NOMO-1 treated with dmso at 0.1 percent for 144 hours (cell line): ENCODE data around the gene HMCN1.
"Not testable (repeated sequence)": the region's sequence is repeated elsewhere in the genome, so short reads cannot be mapped to it uniquely, and the experiment has no call there.

Experiments used
- DNase-seq: peaks from one replicate; lab custom pipeline; 2025; ENCODE audit not compliant: unreplicated experiment; lab: John Stamatoyannopoulos, UW

HMCN1 gene

DNA sequence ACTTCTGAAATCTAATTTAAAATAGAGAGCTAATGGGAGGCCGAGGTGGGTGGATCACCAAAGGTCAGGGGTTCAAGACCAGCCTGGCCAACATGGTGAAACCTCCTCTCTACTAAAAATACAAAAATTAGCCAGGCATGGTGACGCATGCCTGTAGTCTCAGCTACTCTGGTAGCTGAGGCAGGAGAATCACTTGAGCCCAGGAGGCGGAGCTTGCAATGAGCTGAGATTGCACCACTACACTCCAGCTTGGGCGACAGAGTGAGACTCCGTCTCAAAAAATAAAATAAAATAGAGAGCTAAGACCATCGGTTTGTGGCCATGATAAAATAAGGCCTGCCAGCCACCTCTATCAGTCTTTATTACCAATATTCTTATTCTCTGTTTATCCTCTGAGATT is 452.1 kb downstream of the HMCN1 start:
- not testable (repeated sequence) for DNase-seq

DNA sequence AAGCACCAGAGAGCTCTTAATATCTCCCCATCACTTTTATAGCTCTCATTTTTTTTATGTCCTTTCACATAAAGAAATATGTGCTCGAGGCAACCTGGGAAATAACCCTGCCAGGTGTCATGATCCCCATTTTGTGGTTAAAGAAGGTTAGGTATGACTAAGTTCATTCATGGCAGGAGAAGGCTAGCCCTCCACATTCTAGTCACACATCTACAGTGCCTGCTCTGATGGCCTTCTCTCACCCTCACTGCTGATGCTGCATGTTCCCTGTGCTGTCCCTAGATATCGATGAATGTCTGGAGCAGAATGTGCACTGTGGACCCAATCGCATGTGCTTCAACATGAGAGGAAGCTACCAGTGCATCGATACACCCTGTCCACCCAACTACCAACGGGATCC is 453.4 kb downstream of the HMCN1 start:
- no peak for DNase-seq

DNA sequence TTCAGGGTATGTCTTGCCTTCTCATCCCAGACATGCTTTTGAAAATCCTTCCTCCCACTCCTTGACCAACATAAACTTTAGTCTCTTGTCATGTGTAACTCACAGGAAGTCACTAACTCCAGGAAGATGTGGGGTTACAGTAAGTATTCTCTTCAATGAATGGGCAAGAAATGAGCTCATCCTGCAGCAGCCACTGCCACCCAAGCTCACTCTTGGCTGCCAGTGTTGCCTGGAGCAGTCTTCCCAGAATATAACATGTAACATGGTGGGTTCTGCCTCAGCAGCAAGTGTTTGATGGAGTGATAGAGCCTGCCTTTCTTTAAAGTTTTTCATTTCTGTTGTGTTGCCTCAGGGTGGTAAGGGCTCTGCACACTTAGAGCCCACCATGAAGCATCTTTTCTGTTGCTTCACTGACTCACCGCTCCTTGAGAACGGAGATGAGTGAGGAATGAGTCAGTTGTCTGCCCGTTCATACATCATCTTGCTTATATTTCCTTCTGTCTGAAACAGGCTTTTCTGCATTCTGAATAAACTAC is 453.9 kb downstream of the HMCN1 start:
- no peak for DNase-seq

DNA sequence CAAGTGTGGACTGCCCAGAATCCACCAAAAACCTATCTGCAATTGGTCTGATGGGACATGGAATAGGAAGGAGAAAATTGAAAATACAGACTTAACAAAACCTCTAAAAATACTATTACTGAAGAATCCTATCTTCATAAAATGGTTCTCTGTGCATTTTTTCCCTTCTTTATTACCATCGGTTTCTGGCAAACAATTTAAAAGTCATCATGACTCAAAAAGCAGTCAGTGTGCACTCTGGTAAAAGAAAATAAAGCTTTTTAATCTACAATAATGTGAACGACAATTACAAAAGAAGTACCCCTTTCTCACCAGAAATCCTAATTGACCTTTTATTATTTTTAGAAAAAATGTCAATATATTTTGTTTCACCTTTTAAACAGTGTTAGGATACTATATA is 454.5 kb downstream of the HMCN1 start:
- no peak for DNase-seq

DNA sequence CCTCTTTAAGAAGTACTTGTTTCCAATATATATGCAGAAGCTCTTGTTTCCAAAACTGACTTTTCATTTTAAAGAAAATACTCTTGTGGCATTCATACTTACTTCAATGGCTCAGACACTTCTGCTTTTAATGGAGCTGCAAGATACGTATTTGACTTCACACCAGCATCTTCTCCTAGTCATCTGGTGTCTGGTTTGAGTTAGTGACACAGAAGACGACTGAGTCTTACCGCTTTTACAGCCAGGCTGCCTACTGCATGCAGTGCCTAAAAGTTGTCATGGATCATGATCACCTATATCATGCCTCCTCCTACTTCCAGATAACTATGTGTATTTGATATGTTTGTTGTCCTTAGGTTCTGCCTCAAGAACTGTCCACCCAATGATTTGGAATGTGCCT is 455.0 kb downstream of the HMCN1 start:
- no peak for DNase-seq

DNA sequence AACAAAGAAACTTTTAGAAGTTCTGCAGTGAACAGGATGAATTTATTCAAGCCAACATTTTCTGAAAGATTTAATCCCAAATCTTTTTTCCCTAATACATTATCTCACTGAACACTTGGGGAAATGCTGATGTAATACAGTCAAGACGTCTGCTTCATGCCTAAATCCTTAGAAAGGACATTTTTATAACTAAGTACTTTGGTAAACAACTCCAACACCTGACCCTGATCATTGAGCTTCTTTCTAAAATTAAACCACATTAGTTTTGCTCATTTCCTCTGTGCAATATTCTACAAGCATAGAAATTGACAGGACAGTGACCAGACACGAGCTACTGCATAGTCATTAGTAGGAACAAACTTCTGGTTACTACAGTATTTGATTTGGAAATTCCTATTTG is 457.3 kb downstream of the HMCN1 start:
- no peak for DNase-seq

DNA sequence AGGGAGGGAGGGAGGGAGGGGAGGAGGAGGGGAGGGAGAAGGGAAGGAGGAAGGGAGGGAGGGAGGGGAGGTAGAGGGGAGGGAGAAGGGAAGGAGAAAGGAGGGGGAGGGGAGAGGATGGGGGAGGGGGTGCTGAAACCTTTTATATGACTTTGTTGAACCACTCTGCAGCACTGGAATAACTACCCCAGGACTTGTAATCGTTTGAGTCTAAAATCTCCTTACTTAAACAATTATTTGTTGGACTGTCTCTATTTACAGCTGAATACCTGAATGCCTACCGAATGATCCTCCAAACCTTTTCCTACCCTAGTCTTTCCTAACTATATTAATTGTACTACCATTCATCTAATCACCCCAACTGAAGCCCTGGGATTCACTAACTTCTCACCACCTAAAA is 459.0 kb downstream of the HMCN1 start:
- DNase-seq = no peak

DNA sequence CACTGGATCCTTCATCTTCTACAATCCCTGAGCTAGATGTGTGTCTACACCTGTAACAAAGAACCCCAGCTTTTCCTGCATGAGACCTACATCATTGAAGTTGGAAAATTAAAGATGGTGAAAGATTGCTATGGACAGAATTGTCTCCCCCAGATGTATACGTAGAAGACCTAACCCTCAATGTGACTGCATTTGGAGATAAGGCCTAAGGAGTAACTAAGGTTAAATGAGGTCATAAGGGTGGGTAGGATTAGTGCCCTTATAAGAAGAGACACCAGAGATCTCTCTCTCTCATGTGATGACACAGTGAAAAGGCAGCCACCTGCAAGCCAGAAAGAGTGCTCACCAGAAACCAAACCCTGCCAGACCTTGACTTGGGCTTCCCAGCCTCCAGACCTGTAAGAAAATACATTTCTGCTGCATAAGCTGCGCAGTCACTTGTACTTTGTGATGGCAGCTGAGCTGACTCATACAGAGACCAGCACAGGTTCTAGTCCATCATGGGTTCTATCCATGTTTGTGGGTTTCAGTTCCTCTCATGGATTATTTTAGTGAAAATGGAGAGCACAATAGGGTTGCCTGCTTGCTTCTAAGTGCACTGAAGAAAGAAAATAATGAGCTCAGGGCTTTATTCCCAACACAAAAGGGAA is 460.0 kb downstream of the HMCN1 start:
- no peak for DNase-seq

DNA sequence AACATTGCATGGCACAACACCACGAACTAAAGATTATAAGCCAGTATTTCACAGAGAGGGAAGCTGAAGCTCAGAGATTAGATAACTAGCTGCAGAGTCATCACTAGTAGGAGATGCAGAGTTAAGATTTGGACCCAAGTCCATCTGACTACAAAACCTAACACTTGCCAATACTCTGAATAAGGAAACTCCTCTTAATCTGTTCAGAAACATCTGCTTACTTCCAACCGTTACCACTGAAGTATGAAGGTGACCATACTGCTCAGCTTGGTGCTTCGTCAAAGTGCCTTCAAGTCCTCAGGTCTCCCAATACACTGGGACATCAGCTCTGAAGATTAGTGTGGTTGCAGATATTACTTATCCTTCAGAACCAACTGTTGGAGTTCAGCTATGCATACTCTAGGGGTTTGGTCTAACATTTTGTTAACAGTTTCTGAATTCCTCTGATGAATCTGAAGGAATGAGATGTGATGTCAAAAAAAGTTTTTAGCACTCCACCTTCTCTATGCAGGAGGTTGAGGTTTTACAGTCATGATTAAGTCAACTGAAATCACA is 461.3 kb downstream of the HMCN1 start:
- DNase-seq = no peak

DNA sequence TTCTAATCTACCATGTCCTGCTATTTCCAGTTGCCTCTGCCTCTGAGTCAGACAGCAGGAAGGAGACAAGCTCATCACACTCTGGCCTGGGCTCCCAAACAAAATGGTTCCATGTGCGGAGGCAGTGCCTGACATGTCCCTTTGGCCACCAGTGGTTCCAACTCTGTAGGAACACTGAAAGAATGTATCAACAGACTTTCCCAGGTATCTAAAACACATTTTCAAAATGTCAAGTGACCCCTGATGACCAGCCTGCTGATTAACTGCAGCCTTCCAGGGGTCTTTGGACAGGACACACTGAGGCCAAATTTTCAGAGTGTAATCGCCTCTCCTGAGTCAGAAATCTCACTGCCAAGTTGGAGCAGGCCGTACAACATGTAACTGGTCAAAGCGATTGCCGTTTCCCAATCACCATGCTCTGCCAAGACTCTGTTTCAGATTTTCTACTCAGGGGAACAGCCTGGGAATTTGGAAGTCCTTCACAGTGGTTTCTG is 468.1 kb downstream of the HMCN1 start:
- no peak for DNase-seq

DNA sequence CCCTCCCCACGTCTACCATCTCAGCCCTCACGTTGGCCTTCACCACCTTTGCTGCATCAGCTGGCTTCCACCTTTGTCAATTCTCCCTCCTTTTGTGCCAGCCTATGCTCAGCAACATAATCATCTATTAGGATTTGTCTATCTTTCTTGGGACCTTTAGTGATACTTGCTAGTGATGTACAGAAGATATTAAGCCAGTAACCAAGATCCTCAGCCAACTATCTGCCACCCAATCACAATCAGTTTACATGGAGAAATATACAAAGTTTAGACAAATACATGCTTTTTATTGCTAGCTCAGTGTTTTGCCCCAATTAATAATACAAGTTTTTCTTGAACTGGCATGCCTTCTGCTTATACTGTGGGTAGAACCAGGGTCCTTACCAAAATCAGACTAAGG is 468.6 kb downstream of the HMCN1 start:
- DNase-seq = no peak

DNA sequence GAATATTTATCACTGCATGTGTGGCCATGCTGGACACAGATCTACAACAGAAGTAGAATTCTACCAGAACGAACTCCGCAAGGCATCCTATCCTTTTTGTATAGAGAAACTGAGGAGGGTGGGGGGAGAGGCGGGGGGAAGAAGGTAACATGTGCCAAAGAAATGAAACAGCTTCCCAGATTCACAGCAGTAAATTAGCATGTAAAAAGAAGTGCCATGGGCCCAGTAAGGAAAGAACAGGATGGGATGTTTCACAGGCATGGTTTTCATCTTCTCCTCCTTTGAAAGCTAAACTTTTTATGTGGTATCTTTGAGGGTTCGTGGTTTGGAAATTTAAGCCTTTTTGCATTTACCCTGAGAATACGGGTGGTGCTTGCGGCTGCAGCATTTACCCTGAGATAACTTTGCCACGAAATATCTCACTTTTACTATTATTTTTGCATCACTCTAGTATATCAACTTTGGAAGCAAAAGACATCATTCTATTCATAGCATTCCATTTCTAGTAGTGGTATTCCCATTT is 471.9 kb downstream of the HMCN1 start:
- no peak for DNase-seq

DNA sequence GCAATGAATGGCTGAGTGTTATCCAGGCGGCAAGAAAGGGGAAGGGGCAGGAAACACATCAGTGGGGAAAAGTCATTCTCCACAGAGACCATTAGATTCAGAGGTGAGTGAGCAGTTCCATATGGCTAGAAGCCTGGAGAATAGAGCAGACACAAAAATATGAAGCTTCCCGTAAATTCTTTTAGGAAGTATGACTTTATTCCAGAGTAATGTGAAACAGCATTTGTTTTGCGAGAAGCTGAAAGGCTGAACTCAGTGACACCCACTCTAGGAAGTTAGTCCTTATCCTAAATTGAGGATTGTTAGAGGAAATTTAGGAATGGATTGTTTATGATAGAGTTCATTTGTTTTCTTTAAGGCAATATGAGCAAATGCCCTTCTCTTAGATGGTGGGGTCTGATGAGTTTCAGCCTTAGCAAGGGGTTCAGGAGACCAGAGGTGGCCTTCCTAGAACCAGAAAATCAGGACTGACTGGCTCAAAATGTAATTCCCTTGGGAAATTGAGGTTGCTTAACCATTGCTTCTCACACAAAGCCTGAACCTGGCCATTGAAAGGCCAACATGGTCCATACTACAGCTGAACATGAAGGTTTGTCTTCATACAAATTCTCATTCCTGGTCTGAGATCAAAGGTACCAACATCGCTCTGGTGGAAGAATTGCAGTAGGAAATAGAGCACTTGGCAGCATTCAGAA is 473.3 kb downstream of the HMCN1 start:
- DNase-seq = no peak

DNA sequence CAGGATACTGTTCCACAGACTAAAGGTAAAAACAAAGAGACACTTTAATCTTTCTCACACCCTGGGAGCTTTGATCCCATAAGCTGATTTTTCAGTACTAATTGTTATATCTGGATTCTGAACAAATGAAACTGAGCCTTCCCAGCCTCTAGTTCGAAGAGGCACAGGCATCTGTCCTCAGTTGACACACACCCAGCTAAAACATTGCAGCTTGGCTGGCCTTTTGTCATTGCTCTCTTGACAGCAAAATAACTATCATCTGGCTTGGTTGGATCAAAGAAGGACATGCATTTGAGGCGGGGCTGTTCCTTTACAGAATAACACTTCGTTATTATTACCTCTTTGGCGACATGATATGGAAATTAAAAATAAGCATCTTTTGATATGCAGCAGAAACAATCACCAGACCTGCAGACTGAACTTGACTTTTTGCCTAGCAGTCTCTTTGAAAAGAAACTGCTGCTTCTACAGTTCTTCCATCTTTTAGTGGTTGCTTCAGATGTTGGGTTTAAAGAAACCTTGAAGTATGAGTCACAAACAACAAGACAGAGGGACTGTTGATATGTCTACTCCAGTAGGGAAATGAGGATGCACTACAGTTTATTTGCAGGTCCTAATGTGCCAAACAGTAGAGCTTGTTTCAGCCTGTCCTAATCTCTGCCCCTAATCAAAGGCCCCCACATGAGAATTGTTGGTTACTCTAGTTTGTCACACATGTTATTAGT is 474.4 kb downstream of the HMCN1 start:
- DNase-seq = no peak

DNA sequence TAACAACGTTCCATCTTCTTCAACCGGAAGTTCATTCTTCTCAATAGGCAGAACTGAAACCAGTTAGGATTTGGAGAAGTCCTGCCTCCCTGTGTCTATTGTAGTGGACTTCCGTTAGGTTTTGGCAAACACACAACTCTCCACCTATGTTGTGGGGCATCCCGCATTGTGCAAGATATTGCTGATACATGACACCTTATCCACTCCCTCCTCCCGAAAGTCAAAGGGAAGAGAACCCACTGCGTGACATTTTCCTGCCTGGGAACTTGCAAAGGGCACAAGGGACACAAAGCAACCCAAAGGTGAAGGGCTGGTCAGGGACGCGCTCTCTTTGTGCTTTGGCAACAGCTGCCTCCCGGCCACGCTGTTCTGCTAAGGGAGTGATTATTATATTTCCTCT is 476.1 kb downstream of the HMCN1 start:
- DNase-seq = peak; percentile 7

DNA sequence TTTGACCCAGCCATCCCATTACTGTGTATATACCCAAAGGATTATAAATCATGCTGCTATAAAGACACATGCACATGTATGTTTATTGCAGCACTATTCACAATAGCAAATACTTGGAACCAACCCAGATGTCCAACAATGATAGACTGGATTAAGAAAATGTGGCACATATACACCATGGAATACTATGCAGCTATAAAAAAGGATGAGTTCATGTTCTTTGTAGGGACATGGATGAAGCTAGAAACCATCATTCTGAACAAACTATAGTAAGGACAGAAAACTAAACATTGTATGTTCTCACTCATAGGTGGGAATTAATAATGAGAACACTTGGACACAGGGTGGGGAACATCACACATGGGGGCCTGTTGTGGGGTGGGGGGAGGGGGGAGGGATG is 477.4 kb downstream of the HMCN1 start:
- DNase-seq = not testable (repeated sequence)

DNA sequence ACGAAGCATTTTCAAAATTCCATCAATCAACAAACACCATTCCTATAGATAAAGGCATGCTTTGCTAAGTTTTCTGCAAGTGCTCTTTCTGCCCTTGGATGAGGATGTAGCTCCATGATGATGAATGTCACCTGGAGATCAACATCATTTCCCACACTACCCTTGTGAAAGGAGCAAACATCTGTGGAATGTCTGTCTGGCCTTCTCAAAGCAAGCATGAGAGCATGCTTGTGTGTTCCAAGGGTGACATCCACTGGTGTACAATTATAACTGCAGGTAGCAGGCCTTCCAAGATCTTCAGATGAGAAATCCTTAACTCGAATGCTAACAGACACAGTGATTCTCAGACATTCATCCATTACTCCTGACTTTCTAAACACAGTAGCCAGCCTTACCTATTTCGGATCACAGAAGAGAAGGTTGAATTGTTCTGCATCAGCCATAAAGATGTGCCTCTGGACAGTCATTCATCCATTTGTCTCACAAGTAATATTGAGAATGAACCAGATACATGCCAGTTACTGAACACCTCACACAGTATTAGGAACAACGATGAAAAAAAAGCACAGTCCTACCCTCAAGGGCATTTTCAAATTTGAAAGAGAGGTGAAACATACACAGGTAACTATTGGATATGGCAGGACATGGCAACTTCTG is 478.5 kb downstream of the HMCN1 start:
- DNase-seq = no peak

DNA sequence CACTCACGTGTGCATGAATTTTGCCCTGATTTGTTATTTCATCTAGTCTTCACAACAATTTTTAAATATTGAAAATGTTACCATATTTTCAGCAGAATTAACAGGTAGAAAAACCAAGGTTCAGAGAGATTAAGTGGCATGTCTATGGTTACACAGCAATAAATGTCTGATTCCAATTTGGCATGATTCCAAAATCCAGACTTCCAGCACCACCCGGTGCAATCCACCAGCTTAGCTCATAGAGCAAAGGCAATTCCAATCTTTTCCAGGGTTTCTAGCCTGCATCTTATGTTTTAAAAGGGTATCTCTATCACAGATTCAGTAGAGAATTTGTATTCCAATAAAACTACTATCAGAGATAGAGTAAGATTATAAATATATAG is 479.0 kb downstream of the HMCN1 start:
- no peak for DNase-seq

DNA sequence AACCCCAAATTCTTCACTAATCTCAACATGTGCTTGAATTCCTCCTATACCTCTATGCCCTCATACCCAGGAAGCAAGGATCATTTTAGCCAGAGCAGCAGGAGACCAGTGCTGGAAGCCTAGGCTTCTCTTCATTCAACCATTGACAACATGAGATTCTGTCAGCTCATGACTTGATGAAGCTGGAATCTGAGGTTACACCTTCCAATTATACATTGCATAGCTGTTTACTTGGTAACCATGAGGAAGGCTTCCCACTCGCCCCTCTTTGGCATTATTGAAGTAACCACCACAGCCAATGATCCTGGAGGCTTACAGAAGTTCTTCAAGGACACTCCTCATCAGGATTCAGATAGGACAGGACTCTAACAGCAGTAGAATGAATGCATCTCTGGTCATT is 480.6 kb downstream of the HMCN1 start:
- DNase-seq = no peak

DNA sequence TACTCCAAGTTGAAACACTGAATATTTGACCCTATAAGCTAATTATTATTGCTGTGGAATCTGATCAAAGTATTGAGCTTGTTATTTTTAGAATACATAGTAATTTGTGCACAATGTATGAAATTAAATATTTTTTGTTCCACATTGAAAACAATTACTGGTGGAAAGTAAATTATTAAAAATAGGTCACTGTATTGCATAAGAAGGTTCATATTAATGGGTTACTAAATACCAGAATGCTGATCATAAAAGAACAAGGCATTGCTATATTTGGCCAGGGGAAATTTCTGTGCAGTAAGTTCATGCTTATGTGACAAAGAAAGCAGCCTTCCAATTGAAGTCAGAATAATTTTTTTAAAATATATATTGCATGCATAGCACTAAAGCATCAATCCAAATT is 481.4 kb downstream of the HMCN1 start:
- DNase-seq = no peak
